Esophagus squamous epithelium (tissue), 5 donors: ENCODE data around the gene RHOH. TPM values are rescaled to one million over a fixed set of nuclear protein-coding genes. Genes with fewer than 3 reads are reported as not detected.
A peak's percentile ranks its signal among the peaks of the same experiment; 100 is the strongest.

Experiments
- DNase-seq: peaks from one replicate; lab custom pipeline; 2025; lab: John Stamatoyannopoulos, UW
- H3K27ac ChIP-seq, 4 donors: fragments of 200-600 bp; sonication (generic); one replicate each; pipeline ENCODE4 v1.5.1; 2016 to 2019; ENCODE audit warnings: mild to moderate bottlenecking in 1 of 4
- H3K27me3 ChIP-seq, 4 donors: fragments of 200-600 bp; sonication (generic); 1 replicate in 3 of 4; 2 replicates in 1 of 4; pipeline versions ENCODE4 v1.5.1 to v1.6.0; 2017 to 2021; ENCODE audit warnings: antibody characterized with exemption in 1 of 4
- H3K36me3 ChIP-seq, 3 donors: fragments of 200-600 bp; sonication (generic); one replicate each; pipeline ENCODE4 v1.5.1; 2016 to 2019
- H3K4me1 ChIP-seq, 3 donors: fragments of 200-600 bp; sonication (generic); one replicate each; pipeline ENCODE4 v1.5.1; 2017 to 2019
- H3K4me3 ChIP-seq, 4 donors: fragments of 200-600 bp; sonication (generic); 1 replicate in 3 of 4; 2 replicates in 1 of 4; pipeline ENCODE4 v1.5.1; 2016 to 2019; ENCODE audit warnings: mild to moderate bottlenecking in 2 of 4, moderate library complexity in 1 of 4
- H3K9me3 ChIP-seq, 3 donors: fragments of 200-600 bp; sonication (generic); one replicate each; pipeline ENCODE4 v1.5.1; 2016 to 2019
- POLR2A ChIP-seq, 4 donors: fragments of 450-650 bp; IDR thresholded peaks; one replicate each; pipeline ENCODE4 v1.6.1; 2017; ENCODE audit warnings: antibody characterized with exemption in 4 of 4, mild to moderate bottlenecking in 4 of 4, moderate library complexity in 3 of 4
- WGBS, 2 donors: methylation state at CpG; one replicate each; pipeline ENCODE4 v1.1.5; 2018; 5-methylcytosine and 5-hydroxymethylcytosine counted together
- intact Hi-C: fragments of 100-400 bp; cut with DNase I; formaldehyde crosslinking; loops from one replicate; pipeline ENCODE4 v1.15.0; 2022
- total RNA-seq, 4 donors: library from RNA; depleted of rRNA; stranded (reverse); fragments of >200 nt; gene quantifications; one replicate each; pipeline ENCODE4 v1.1.0, GENCODE V29; 2016
- TF ChIP-seq, protein P1 (sequence below), 6 experiments: fragments of 450-650 bp in 4 of 6; fragments of 200-600 bp in 2 of 6; sonication (generic) in 2 of 6; IDR thresholded peaks; one replicate each; pipeline ENCODE4 v1.5.1; 2016 to 2019; ENCODE audit warnings: antibody characterized with exemption in 6 of 6, mild to moderate bottlenecking in 4 of 6, moderate library complexity in 4 of 6
- donor health status: DM: yes; HTN: yes; CAD: no.

The RHOH gene
- total RNA-seq, 4 donors from 2014 or later: 0.79 to 5.0 (median 2.2) TPM

DNA sequence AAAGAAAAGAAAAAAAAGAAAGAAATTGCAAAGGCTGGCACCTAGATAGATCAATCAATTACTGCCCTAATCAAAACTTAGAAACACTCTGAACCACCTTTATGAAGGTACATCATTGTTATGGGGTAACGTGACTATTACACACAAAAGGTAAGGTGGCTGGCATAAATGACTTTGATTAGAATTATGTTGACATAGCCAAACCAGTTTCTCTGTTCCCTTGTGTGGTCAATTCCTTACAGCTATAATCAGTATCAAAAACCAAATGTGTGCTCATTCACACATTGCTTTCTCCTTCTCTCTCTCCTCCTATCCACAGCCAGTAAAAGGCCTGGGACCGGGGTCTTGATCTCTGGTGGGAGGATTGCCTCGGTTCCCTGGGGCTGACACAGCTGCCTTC lies 48.7 kb downstream of the RHOH start:
- H3K4me1 ChIP-seq: no peaks in the 10 kb centered on the region
- WGBS, 2 donors: 70 to 78% methylated on average over 3 of the region's 3 CpGs
- no peaks in the 10 kb centered on the region for H3K36me3 ChIP-seq
- intact Hi-C loops: no loop called here
- no peak overlapping the region for H3K4me3 ChIP-seq
- no peaks in the 10 kb centered on the region for H3K27me3 ChIP-seq
- H3K27ac ChIP-seq: no peak overlapping the region
- TF ChIP-seq, protein P1, sequence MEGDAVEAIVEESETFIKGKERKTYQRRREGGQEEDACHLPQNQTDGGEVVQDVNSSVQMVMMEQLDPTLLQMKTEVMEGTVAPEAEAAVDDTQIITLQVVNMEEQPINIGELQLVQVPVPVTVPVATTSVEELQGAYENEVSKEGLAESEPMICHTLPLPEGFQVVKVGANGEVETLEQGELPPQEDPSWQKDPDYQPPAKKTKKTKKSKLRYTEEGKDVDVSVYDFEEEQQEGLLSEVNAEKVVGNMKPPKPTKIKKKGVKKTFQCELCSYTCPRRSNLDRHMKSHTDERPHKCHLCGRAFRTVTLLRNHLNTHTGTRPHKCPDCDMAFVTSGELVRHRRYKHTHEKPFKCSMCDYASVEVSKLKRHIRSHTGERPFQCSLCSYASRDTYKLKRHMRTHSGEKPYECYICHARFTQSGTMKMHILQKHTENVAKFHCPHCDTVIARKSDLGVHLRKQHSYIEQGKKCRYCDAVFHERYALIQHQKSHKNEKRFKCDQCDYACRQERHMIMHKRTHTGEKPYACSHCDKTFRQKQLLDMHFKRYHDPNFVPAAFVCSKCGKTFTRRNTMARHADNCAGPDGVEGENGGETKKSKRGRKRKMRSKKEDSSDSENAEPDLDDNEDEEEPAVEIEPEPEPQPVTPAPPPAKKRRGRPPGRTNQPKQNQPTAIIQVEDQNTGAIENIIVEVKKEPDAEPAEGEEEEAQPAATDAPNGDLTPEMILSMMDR (IDR thresholded peaks at IDR 0.05): no peak
- DNase-seq: no peak
- H3K9me3 ChIP-seq: no peaks in the 10 kb centered on the region

GRCh38 chr4:40246011-40246900 lies 49.4 kb downstream of the RHOH start:
- no peaks in the 10 kb centered on the region for H3K27me3 ChIP-seq
- H3K4me1 ChIP-seq: no peaks in the 10 kb centered on the region
- no peak for DNase-seq
- intact Hi-C loops: no loop called here
- H3K27ac ChIP-seq: no peak overlapping the region
- no peaks in the 10 kb centered on the region for H3K9me3 ChIP-seq
- H3K4me3 ChIP-seq: no peak overlapping the region
- H3K36me3 ChIP-seq: no peaks in the 10 kb centered on the region
- 72 to 80% methylated on average over 6 to 8 of the region's 9 CpGs for WGBS, 2 donors
- TF ChIP-seq, protein P1 (IDR thresholded peaks at IDR 0.05): no peak
- TF ChIP-seq POLR2A (IDR thresholded peaks at IDR 0.05): no peak

- Histone ChIP-seq H3K27ac (no peak overlapping the region), H3K9me3 (no peaks in the 10 kb centered on the region)
- TF ChIP-seq POLR2A (IDR thresholded peaks at IDR 0.05): no peak
- TF ChIP-seq, protein P1 (IDR thresholded peaks at IDR 0.05): no peak
Observed at GRCh38 chr4:40246938-40247337, 50.1 kb downstream of the RHOH start.

DNA sequence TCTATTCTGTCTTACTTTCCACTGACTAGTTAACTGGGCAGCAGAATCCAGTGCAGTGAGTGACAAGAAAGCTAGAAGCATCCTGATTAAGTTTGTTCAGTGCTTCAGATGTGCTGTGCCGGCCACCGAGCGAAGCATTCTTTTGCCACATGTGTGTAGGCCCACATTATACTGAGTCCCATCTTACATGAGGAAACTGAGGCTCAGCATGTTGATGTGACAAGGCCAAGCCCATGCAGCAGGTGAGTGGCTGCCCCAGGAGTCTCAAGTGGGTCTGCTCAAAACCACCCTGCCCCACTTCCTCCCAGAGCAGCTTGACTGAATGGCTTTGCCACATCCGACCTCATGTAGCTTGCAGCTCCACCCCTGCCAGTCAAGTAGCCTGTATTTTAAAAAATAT lies 50.5 kb downstream of the RHOH start:
- Histone ChIP-seq H3K9me3 (no peaks in the 10 kb centered on the region), H3K36me3 (no peaks in the 10 kb centered on the region), H3K27ac (no peak overlapping the region), H3K4me1 (peaks cover 0 to 5% (median 0%) of the 10 kb centered on the region in 3 donors), H3K27me3 (no peaks in the 10 kb centered on the region), H3K4me3 (no peak overlapping the region)
- TF ChIP-seq, protein P1 (IDR thresholded peaks at IDR 0.05): no peak
- TF ChIP-seq POLR2A (IDR thresholded peaks at IDR 0.05): no peak
- WGBS, 2 donors: 64 to 80% methylated on average over 3 to 4 of the region's 4 CpGs
- intact Hi-C loops: no loop called here
- DNase-seq: peak; percentile 3

More at GRCh38 chr4:40246938-40247337, 50.1 kb downstream of the RHOH start:
- WGBS, 2 donors: 63 to 78% methylated on average over 2 of the region's 2 CpGs
- Histone ChIP-seq H3K27me3 (no peaks in the 10 kb centered on the region), H3K36me3 (no peaks in the 10 kb centered on the region), H3K4me3 (no peak overlapping the region), H3K4me1 (peaks cover 0 to 5% (median 0%) of the 10 kb centered on the region in 3 donors)
- intact Hi-C loops: no loop called here
- no peak for DNase-seq

DNA sequence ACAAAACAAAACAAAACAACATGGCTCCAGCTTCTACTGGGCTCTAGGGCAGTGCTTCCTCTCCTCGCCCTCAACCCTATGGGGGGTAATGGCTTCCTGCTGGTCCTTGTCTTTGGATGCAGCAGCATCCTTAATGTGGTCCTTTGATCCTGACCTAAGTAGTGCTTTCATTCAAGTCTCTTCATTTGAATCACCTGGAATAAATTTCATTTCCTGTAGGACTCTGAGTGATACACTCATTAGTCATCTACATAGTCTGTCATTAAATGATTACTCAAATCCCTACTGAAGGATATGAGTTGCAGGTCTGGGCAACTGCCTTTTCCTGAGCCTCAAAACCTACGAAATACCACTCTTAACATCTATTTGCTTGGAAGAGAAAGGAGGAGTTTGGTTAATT lies 54.5 kb downstream of the RHOH start:
- no peak for DNase-seq
- no peak overlapping the region for H3K27ac ChIP-seq
- no peaks in the 10 kb centered on the region for H3K36me3 ChIP-seq
- TF ChIP-seq POLR2A (IDR thresholded peaks at IDR 0.05): no peak
- TF ChIP-seq, protein P1 (IDR thresholded peaks at IDR 0.05): no peak
- 24 to 38% methylated on average over 2 of the region's 2 CpGs for WGBS, 2 donors
- intact Hi-C loops: no loop called here
- no peak overlapping the region for H3K4me3 ChIP-seq
- no peaks in the 10 kb centered on the region for H3K9me3 ChIP-seq
- peaks cover 0 to 23% (median 13%) of the 10 kb centered on the region in 3 donors for H3K4me1 ChIP-seq
- no peaks in the 10 kb centered on the region for H3K27me3 ChIP-seq
